Mammary epithelial cell (primary cell): ENCODE measurements around the gene TICAM2.

Experiments
- CTCF ChIP-seq, 2 donors: IDR thresholded peaks in 1 of 2; conservative IDR thresholded peaks in 1 of 2; 2 replicates each; pipeline ENCODE4 v1.5.1; 2011 to 2012; ENCODE audit warnings: inconsistent platforms in 2 of 2, low read length in 2 of 2, mild to moderate bottlenecking in 2 of 2, control low read depth in 1 of 2, low read depth in 1 of 2; ENCODE audit not compliant: insufficient read depth in 1 of 2; ENCODE audit errors: extremely low read depth in 1 of 2
- EZH2 ChIP-seq: IDR thresholded peaks from 2 replicates; pipeline ENCODE4 v1.6.1; 2012; ENCODE audit warnings: low read length, inconsistent platforms, borderline replicate concordance

GRCh38 chr5:115648056-115648455 is 45.8 kb upstream of the TICAM2 start:
- no peak for TF ChIP-seq CTCF (conservative IDR thresholded peaks at IDR 0.05 in 1 of 2, IDR thresholded peaks at IDR 0.05 in 1 of 2; ENCODE audit: extremely low read depth in 1 of 2, insufficient read depth in 1 of 2, low read depth in 1 of 2, low read length in 2 of 2)
- no peak for TF ChIP-seq EZH2
